Measurements from ENCODE around the gene PRDM8. TPM values are rescaled to one million over a fixed set of nuclear protein-coding genes. Genes with fewer than 3 reads are reported as not detected.

Gene PRDM8
- total and polyA plus RNA-seq, 2 of the 4 experiments (the other 2 are of a cell fraction), result 5.7 to 15.8 TPM

GRCh38 chr4:80165855-80166254 lies 31.4 kb upstream of the PRDM8 start:
- no TSS peak for BruUV-seq (replicated peaks)
- ATAC-seq (ENCODE audit: low read depth), result no peak
- no peaks in the 10 kb centered on the region for H3K9me3 ChIP-seq (ENCODE audit: control insufficient read depth, insufficient read depth, low read length)
- H2AFZ ChIP-seq (replicated peaks; ENCODE audit: low read length, poor library complexity), result no peak overlapping the region
- no peak overlapping the region for H3K4me2 ChIP-seq (ENCODE audit: low read depth, low read length)
- intact Hi-C loops (cut with micrococcal nuclease), result no loop called here
- H4K8ac ChIP-seq (ENCODE audit: low read depth in 2 of 2, low read length in 2 of 2), result no peak overlapping the region
- no peak overlapping the region for H3K4me3 ChIP-seq (ENCODE audit: insufficient read depth, low read depth, low read length)
- no peak overlapping the region for H3K18ac ChIP-seq (ENCODE audit: low read depth, low read length)
- no peaks in the 10 kb centered on the region for H3K4me1 ChIP-seq (ENCODE audit: control insufficient read depth, insufficient read depth, low read length)
- H3K9me1 ChIP-seq (ENCODE audit: insufficient read depth, low read length), result no peaks in the 10 kb centered on the region
- no peak overlapping the region for H3K23ac ChIP-seq (ENCODE audit: low read depth, low read length)
- dilution Hi-C loops (cut with HindIII; ENCODE audit: low sequenced_read_pairs, unreplicated experiment), result no loop called here
- no peak overlapping the region for H4K5ac ChIP-seq (ENCODE audit: low read depth, low read length)
- in situ Hi-C loops (cut with MboI; ENCODE audit: low sequenced_read_pairs), result no loop called here
- no peak overlapping the region for H3K14ac ChIP-seq (replicated peaks; ENCODE audit: low read depth, low read length)
- no peak for DNase-seq
- no peak overlapping the region for H3K27ac ChIP-seq (ENCODE audit: insufficient read depth, low read length)
- no peak overlapping the region for H2BK15ac ChIP-seq (ENCODE audit: low read depth, low read length)
- no peak overlapping the region for H2BK120ac ChIP-seq (ENCODE audit: low read depth, low read length)
- no peaks in the 10 kb centered on the region for H3K36me3 ChIP-seq (ENCODE audit: control insufficient read depth, insufficient read depth, low read length)
- H3K4ac ChIP-seq (ENCODE audit: low read depth, low read length), result no peak overlapping the region
- no peaks in the 10 kb centered on the region for H3K27me3 ChIP-seq (ENCODE audit: control insufficient read depth, insufficient read depth, low read length)
- no peak overlapping the region for H3K9ac ChIP-seq (ENCODE audit: low read depth, low read length)
- no peak overlapping the region for H2AK5ac ChIP-seq (ENCODE audit: low read depth, low read length)
- H4K91ac ChIP-seq (ENCODE audit: insufficient read depth, low read depth, low read length), result no peak overlapping the region
- H2BK5ac ChIP-seq (ENCODE audit: low read depth, low read length, poor library complexity, severe bottlenecking), result no peak overlapping the region
- ChIA-PET CTCF (interaction anchor here (0.7 kb wide), 1 partner anchor 10 kb away, joined by 3 read pairs; no protein-coding TSS in a partner anchor), POLR2A (ENCODE audit: unreplicated experiment) (no interaction called here)
- H3K56ac ChIP-seq (ENCODE audit: extremely low read depth, insufficient read depth, low read length), result no peak overlapping the region
- TF ChIP-seq CEBPB (IDR thresholded peaks at IDR 0.05; ENCODE audit: low read depth, low read length), result no peak
- no peak for TF ChIP-seq RAD21 (IDR thresholded peaks at IDR 0.05; ENCODE audit: low read length)
- no peak for TF ChIP-seq ELK1 (IDR thresholded peaks at IDR 0.05; ENCODE audit: borderline replicate concordance, low read depth, low read length)
- TF ChIP-seq NFE2L2 (IDR thresholded peaks at IDR 0.05; ENCODE audit: low read depth, low read length), result no peak
- no peak for TF ChIP-seq FOS (IDR thresholded peaks at IDR 0.05; ENCODE audit: low read depth, low read length)
- TF ChIP-seq MAZ (IDR thresholded peaks at IDR 0.05; ENCODE audit: borderline replicate concordance, low read depth, low read length), result no peak
- no peak for TF ChIP-seq RCOR1 (IDR thresholded peaks at IDR 0.05; ENCODE audit: insufficient replicate concordance, low read length)
- TF ChIP-seq SMC3 (IDR thresholded peaks at IDR 0.05; ENCODE audit: low read depth, low read length), result no peak
- TF ChIP-seq POLR2A (IDR thresholded peaks at IDR 0.05; ENCODE audit: low read depth, low read length), result no peak
- TF ChIP-seq RFX5 (IDR thresholded peaks at IDR 0.05; ENCODE audit: low read depth, low read length), result no peak
- no peak for TF ChIP-seq CTCF (conservative IDR thresholded peaks at IDR 0.05; ENCODE audit: low read depth, low read length)
- no peak for TF ChIP-seq CHD1 (IDR thresholded peaks at IDR 0.05; ENCODE audit: low read depth, low read length)
- no peak for TF ChIP-seq MXI1 (IDR thresholded peaks at IDR 0.05; ENCODE audit: borderline replicate concordance, low read depth, low read length)
- no peak for TF ChIP-seq BHLHE40 (IDR thresholded peaks at IDR 0.05; ENCODE audit: low read depth, low read length)
- TF ChIP-seq MAFK (IDR thresholded peaks at IDR 0.05; ENCODE audit: low read depth, low read length), result no peak
- TF ChIP-seq USF2 (IDR thresholded peaks at IDR 0.05; ENCODE audit: low read depth, low read length), result no peak
- no peak overlapping the region for H2BK20ac ChIP-seq (ENCODE audit: low read depth, low read length)
- no peaks in the 10 kb centered on the region for H4K20me1 ChIP-seq (ENCODE audit: insufficient read depth, low read length)
- no peaks in the 10 kb centered on the region for H3K79me1 ChIP-seq (ENCODE audit: low read depth in 1 of 2, low read length in 2 of 2)
- no peak overlapping the region for H2AK9ac ChIP-seq (replicated peaks; ENCODE audit: low read depth, low read length, poor library complexity)
